ENCODE data around the gene AGK. TPM values are rescaled to one million over a fixed set of nuclear protein-coding genes. Genes with fewer than 3 reads are reported as not detected.

AGK gene
- polyA plus RNA-seq, 1 donor (not counting 4 experiments of a cell fraction or from before 2014, with no cell fraction given) = 40.0 TPM

GRCh38 chr7:141558544-141559183, 7.5 kb downstream of the AGK start:
- Histone ChIP-seq H3K9me1 (ENCODE audit: control insufficient read depth, extremely low read depth, insufficient read depth, low read length) (no peaks in the 10 kb centered on the region), H4K20me1 (ENCODE audit: control insufficient read depth, extremely low read depth, insufficient read depth, low read length) (no peaks in the 10 kb centered on the region), H3K27me3 (ENCODE audit: control insufficient read depth, extremely low read depth, insufficient read depth, low read length) (no peaks in the 10 kb centered on the region), H3K36me3 (ENCODE audit: control insufficient read depth in 2 of 2, extremely low read depth in 1 of 2, insufficient read depth in 2 of 2, low read length in 2 of 2) (peaks cover 2 to 3% of the 10 kb centered on the region in 2 experiments), H3K4me1 (ENCODE audit: control insufficient read depth, extremely low read depth, insufficient read depth, low read length) (no peaks in the 10 kb centered on the region), H3K79me2 (ENCODE audit: control insufficient read depth, insufficient read depth, low read length) (peaks cover 8% of the 10 kb centered on the region), H2AFZ (ENCODE audit: control insufficient read depth, low read length) (no peak overlapping the region), H3K4me3 (ENCODE audit: control insufficient read depth in 2 of 3, extremely low read depth in 1 of 3, insufficient read depth in 2 of 3, low read depth in 1 of 3, low read length in 3 of 3) (no peak overlapping the region), H3K27ac (ENCODE audit: control insufficient read depth, insufficient read depth, low read length) (no peak overlapping the region), H3K9ac (ENCODE audit: control insufficient read depth, extremely low read depth, insufficient read depth, low read length) (no peak overlapping the region), H3K9me3 (ENCODE audit: control insufficient read depth, low read depth, low read length) (no peaks in the 10 kb centered on the region), H3K4me2 (ENCODE audit: control insufficient read depth, extremely low read depth, insufficient read depth, low read depth, low read length) (no peak overlapping the region)
- FAIRE-seq (no peak), DNase-seq (ENCODE audit: low read depth, low spot score) (no peak)
- dilution Hi-C loops (cut with MboI; ENCODE audit: extremely low pct_ligation_motif_present, low sequenced_read_pairs) = no loop called here
- TF ChIP-seq CTCF (optimal IDR thresholded peaks at IDR 0.05 in 1 of 3, IDR thresholded peaks at IDR 0.05 in 1 of 3, conservative IDR thresholded peaks at IDR 0.05 in 1 of 3; ENCODE audit: extremely low read depth in 1 of 3, insufficient read depth in 2 of 3, low read length in 3 of 3) (no peak), EZH2 (IDR thresholded peaks at IDR 0.05; ENCODE audit: low read length) (no peak)

GRCh38 chr7:141559961-141560360, 8.8 kb downstream of the AGK start:
- H3K4me3 ChIP-seq (ENCODE audit: control insufficient read depth in 2 of 3, extremely low read depth in 1 of 3, insufficient read depth in 2 of 3, low read depth in 1 of 3, low read length in 3 of 3) = no peak overlapping the region
- H2AFZ ChIP-seq (ENCODE audit: control insufficient read depth, low read length) = no peak overlapping the region
- H3K27me3 ChIP-seq (ENCODE audit: control insufficient read depth, extremely low read depth, insufficient read depth, low read length) = no peaks in the 10 kb centered on the region
- H4K20me1 ChIP-seq (ENCODE audit: control insufficient read depth, extremely low read depth, insufficient read depth, low read length) = no peaks in the 10 kb centered on the region
- H3K9me1 ChIP-seq (ENCODE audit: control insufficient read depth, extremely low read depth, insufficient read depth, low read length) = no peaks in the 10 kb centered on the region
- FAIRE-seq (no peak), DNase-seq (ENCODE audit: low read depth, low spot score) (no peak)
- H3K9ac ChIP-seq (ENCODE audit: control insufficient read depth, extremely low read depth, insufficient read depth, low read length) = no peak overlapping the region
- no peak overlapping the region for H3K4me2 ChIP-seq (ENCODE audit: control insufficient read depth, extremely low read depth, insufficient read depth, low read depth, low read length)
- peaks cover 8% of the 10 kb centered on the region for H3K79me2 ChIP-seq (ENCODE audit: control insufficient read depth, insufficient read depth, low read length)
- TF ChIP-seq EZH2 (IDR thresholded peaks at IDR 0.05; ENCODE audit: low read length) (no peak), CTCF (optimal IDR thresholded peaks at IDR 0.05 in 1 of 3, IDR thresholded peaks at IDR 0.05 in 1 of 3, conservative IDR thresholded peaks at IDR 0.05 in 1 of 3; ENCODE audit: extremely low read depth in 1 of 3, insufficient read depth in 2 of 3, low read length in 3 of 3) (no peak)
- H3K4me1 ChIP-seq (ENCODE audit: control insufficient read depth, extremely low read depth, insufficient read depth, low read length) = no peaks in the 10 kb centered on the region
- no peaks in the 10 kb centered on the region for H3K9me3 ChIP-seq (ENCODE audit: control insufficient read depth, low read depth, low read length)
- dilution Hi-C loops (cut with MboI; ENCODE audit: extremely low pct_ligation_motif_present, low sequenced_read_pairs) = no loop called here
- peaks cover 2 to 3% of the 10 kb centered on the region in 2 experiments for H3K36me3 ChIP-seq (ENCODE audit: control insufficient read depth in 2 of 2, extremely low read depth in 1 of 2, insufficient read depth in 2 of 2, low read length in 2 of 2)
- no peak overlapping the region for H3K27ac ChIP-seq (ENCODE audit: control insufficient read depth, insufficient read depth, low read length)

Measured in keratinocyte (primary cell).